Panc1 (cell line): ENCODE data around the gene SMIM35. TPM values are rescaled to one million over a fixed set of nuclear protein-coding genes. Genes with fewer than 3 reads are reported as not detected.

Experiments used
- ATAC-seq: fragments of 200-7000 bp; cut with Tn5 transposase; 2 replicates; pipeline ENCODE4 v1.9.1; 2020; ENCODE audit warnings: mild to moderate bottlenecking, moderate library complexity
- BruUV-seq: library from RNA; stranded (reverse); fragments of 400-500 nt; replicated peaks from 2 replicates; lab custom pipeline; 2021; lab: Mats Ljungman, UMichigan
- CTCF ChIA-PET: fragments of 300-600 bp; sonication (Branson Sonifier 250); formaldehyde crosslinking; loops from one replicate; lab custom pipeline; 2022; ENCODE audit warnings: antibody characterized with exemption; lab: Charles Lee
- POLR2A ChIA-PET: fragments of 300-600 bp; sonication (Branson Sonifier 250); formaldehyde crosslinking; loops from one replicate; lab custom pipeline; 2022; ENCODE audit warnings: antibody characterized with exemption; lab: Charles Lee
- DNase-seq: peaks from one replicate; pipeline ENCODE4 v3.0.0-alpha.2; 2010; ENCODE audit warnings: low read depth, low spot score
- H3K27ac ChIP-seq: 2 replicates; pipeline ENCODE4 v1.5.1; 2011; ENCODE audit warnings: mild to moderate bottlenecking, low read length, inconsistent platforms
- H3K27me3 ChIP-seq: fragments of 200-500 bp; sonication (Bioruptor generic); 2 replicates; pipeline ENCODE4 v1.6.0; 2014; ENCODE audit warnings: low read length, inconsistent platforms; ENCODE audit not compliant: control insufficient read depth, insufficient read depth
- H3K36me3 ChIP-seq: fragments of 200-500 bp; sonication (Bioruptor generic); 2 replicates; pipeline ENCODE4 v1.5.1; 2014; ENCODE audit warnings: inconsistent platforms, mild to moderate bottlenecking, low read length, moderate library complexity; ENCODE audit not compliant: control insufficient read depth, insufficient read depth
- H3K4me1 ChIP-seq: 2 replicates; pipeline ENCODE4 v1.5.1; 2011; ENCODE audit warnings: inconsistent platforms, mild to moderate bottlenecking, low read length, moderate library complexity; ENCODE audit not compliant: control insufficient read depth, insufficient read depth
- H3K4me3 ChIP-seq, 2 experiments: 2 replicates each; pipeline ENCODE4 v1.5.1; 2011 to 2012; ENCODE audit warnings: low read depth in 2 of 2, low read length in 2 of 2, mild to moderate bottlenecking in 2 of 2, inconsistent platforms in 1 of 2, moderate library complexity in 1 of 2
- H3K9me3 ChIP-seq: fragments of 200-500 bp; sonication (Bioruptor generic); 2 replicates; pipeline ENCODE4 v1.5.1; 2014; ENCODE audit warnings: low read depth, mild to moderate bottlenecking, inconsistent platforms, low read length, moderate library complexity; ENCODE audit not compliant: control insufficient read depth, insufficient read depth
- CTCF ChIP-seq: fragments of 450-650 bp; IDR thresholded peaks from 2 replicates; pipeline ENCODE4 v1.5.1; 2017; ENCODE audit warnings: mild to moderate bottlenecking
- POLR2AphosphoS5 ChIP-seq: IDR thresholded peaks from 2 replicates; pipeline ENCODE4 v1.6.1; 2012; ENCODE audit warnings: mild to moderate bottlenecking, low read depth, low read length, moderate library complexity
- REST ChIP-seq, 2 experiments: IDR thresholded peaks; 2 replicates each; pipeline ENCODE4 v1.6.1; 2011 to 2012; ENCODE audit warnings: low read depth in 2 of 2, control low read depth in 1 of 2, low read length in 1 of 2, mild to moderate bottlenecking in 1 of 2, moderate library complexity in 1 of 2; ENCODE audit not compliant: insufficient read depth in 1 of 2
- SIN3A ChIP-seq: IDR thresholded peaks from 2 replicates; pipeline ENCODE4 v1.6.1; 2012; ENCODE audit warnings: low read depth, mild to moderate bottlenecking, low read length, moderate library complexity, borderline replicate concordance; ENCODE audit not compliant: insufficient read depth
- TCF7L2 ChIP-seq: IDR thresholded peaks from 2 replicates; pipeline ENCODE4 v1.6.1; 2011; ENCODE audit warnings: mild to moderate bottlenecking, low read depth, low read length, inconsistent platforms
- in situ Hi-C: cut with HindIII; loops from 2 replicates; pipeline ENCODE4 v1.10.0; 2016; ENCODE audit warnings: low sequenced_read_pairs, low pct_unique_long_range_greater_than_20kb
- intact Hi-C: fragments of 100-400 bp; cut with micrococcal nuclease; formaldehyde crosslinking; loops from one replicate; pipeline ENCODE4 v1.10.0; 2022; ENCODE audit not compliant: unreplicated experiment
- total RNA-seq: library from RNA; stranded (reverse); gene quantifications from one replicate; pipeline ENCODE4 v1.2.1, GENCODE V29; 2021; ENCODE audit not compliant: unreplicated experiment

The SMIM35 gene
- total RNA-seq, 1 experiment from 2014 or later, result not detected

- no peak for DNase-seq
- in situ Hi-C loops (no loop called here), intact Hi-C loops (no loop called here)
- TF ChIP-seq REST (IDR thresholded peaks at IDR 0.05; ENCODE audit: insufficient read depth in 1 of 2, low read depth in 2 of 2, low read length in 1 of 2) (no peak), POLR2AphosphoS5 (no peak), SIN3A (no peak), CTCF (no peak), TCF7L2 (no peak)
- no peak for ATAC-seq
- peaks cover 4% of the 10 kb centered on the region; the same call in 1 of the 2 replicates for H3K27me3 ChIP-seq
- no TSS peak for BruUV-seq
- H3K4me1 ChIP-seq, result no peaks in the 10 kb centered on the region
- no peak overlapping the region for H3K27ac ChIP-seq
- POLR2A ChIA-PET, result no interaction called here
- H3K9me3 ChIP-seq, result no peaks in the 10 kb centered on the region
- CTCF ChIA-PET, result no interaction called here
- no peak overlapping the region for H3K4me3 ChIP-seq
- no peaks in the 10 kb centered on the region for H3K36me3 ChIP-seq
These were observed 8.7 kb upstream of the SMIM35 start for GRCh38 chr11:118095493-118095892.

- ATAC-seq (0 out of 2 replicates have a peak, but pooled peaks have one; percentile 42), DNase-seq (no peak)
- ChIA-PET POLR2A (no interaction called here), CTCF (no interaction called here)
- 0 out of 2 replicates have a peak, but pooled peaks cover 2% of the 10 kb centered on the region for H3K9me3 ChIP-seq
- H3K4me3 ChIP-seq, result no peak overlapping the region
- H3K4me1 ChIP-seq, result no peaks in the 10 kb centered on the region
- no peaks in the 10 kb centered on the region for H3K36me3 ChIP-seq
- no TSS peak for BruUV-seq
- H3K27me3 ChIP-seq, result peaks cover 4% of the 10 kb centered on the region; the same call in 1 of the 2 replicates
- in situ Hi-C loops (no loop called here), intact Hi-C loops (no loop called here)
- TF ChIP-seq CTCF (no peak), REST (IDR thresholded peaks at IDR 0.05; ENCODE audit: insufficient read depth in 1 of 2, low read depth in 2 of 2, low read length in 1 of 2) (no peak), SIN3A (no peak), POLR2AphosphoS5 (no peak), TCF7L2 (no peak)
- no peak overlapping the region for H3K27ac ChIP-seq
These were observed 6.3 kb upstream of the SMIM35 start for GRCh38 chr11:118092907-118093571.
